Lung (tissue), 12 donors: ENCODE measurements around the gene LMTK2. TPM values are rescaled to one million over a fixed set of nuclear protein-coding genes. Genes with fewer than 3 reads are reported as not detected.

Experiments used
- ATAC-seq: fragments of 200-7000 bp; cut with Tn5 transposase; one replicate; pipeline ENCODE4 v1.9.1; 2020; ENCODE audit warnings: moderate number of reproducible peaks; ENCODE audit not compliant: insufficient read depth, low FRiP score
- DNase-seq, 3 donors: peaks; one replicate each; pipeline ENCODE4 v3.0.0-alpha.2; 2013 to 2017
- H3K27ac ChIP-seq, 2 donors: one replicate each; pipeline ENCODE4 v1.5.1; 2013; ENCODE audit warnings: mild to moderate bottlenecking in 2 of 2, moderate library complexity in 2 of 2, control low read depth in 1 of 2, inconsistent platforms in 1 of 2, low read depth in 1 of 2, low read length in 1 of 2
- H3K27me3 ChIP-seq, 3 donors: one replicate each; pipeline ENCODE4 v1.5.1; 2013; ENCODE audit warnings: low read length in 2 of 3; ENCODE audit not compliant: control insufficient read depth in 3 of 3, insufficient read depth in 3 of 3
- H3K36me3 ChIP-seq, 4 donors: one replicate each; pipeline ENCODE4 v1.5.1; 2013; ENCODE audit warnings: low read length in 4 of 4, mild to moderate bottlenecking in 1 of 4, moderate library complexity in 1 of 4; ENCODE audit not compliant: control insufficient read depth in 4 of 4, insufficient read depth in 4 of 4
- H3K4me1 ChIP-seq, 5 donors: one replicate each; pipeline ENCODE4 v1.5.1; 2013; ENCODE audit warnings: low read length in 5 of 5, mild to moderate bottlenecking in 2 of 5, moderate library complexity in 1 of 5; ENCODE audit not compliant: control insufficient read depth in 5 of 5, insufficient read depth in 5 of 5
- H3K4me3 ChIP-seq: one replicate; pipeline ENCODE4 v1.5.1; 2013; ENCODE audit warnings: mild to moderate bottlenecking, control low read depth, moderate library complexity
- H3K9ac ChIP-seq, 2 donors: one replicate each; pipeline ENCODE4 v1.5.1; 2013; ENCODE audit warnings: low read length in 2 of 2, control low read depth in 1 of 2; ENCODE audit not compliant: insufficient read depth in 1 of 2
- H3K9me3 ChIP-seq, 4 donors: one replicate each; pipeline ENCODE4 v1.5.1; 2013; ENCODE audit warnings: low read length in 3 of 4, mild to moderate bottlenecking in 1 of 4, moderate library complexity in 1 of 4; ENCODE audit not compliant: control insufficient read depth in 4 of 4, insufficient read depth in 3 of 4
- CTCF ChIP-seq: IDR thresholded peaks from 2 replicates; pipeline ENCODE4 v1.5.1; 2012; ENCODE audit warnings: mild to moderate bottlenecking; ENCODE audit errors: control extremely low read depth, extremely low read depth
- WGBS, 2 donors: extraction: QIAGEN DNeasy Blood & Tissue Kit; methylation state at CpG; one replicate each; pipeline ENCODE4 v1.1.7; 2013; 5-methylcytosine and 5-hydroxymethylcytosine counted together
- polyA plus RNA-seq, 2 donors: library from polyadenylated mRNA; stranded (reverse); fragments of 200-250 nt; gene quantifications; one replicate each; pipeline ENCODE4 v1.2.1, GENCODE V29; 2013
- total RNA-seq, 2 donors: library from RNA; depleted of rRNA in 1 of 2; stranded (reverse); fragments of >200 nt in 1 of 2; gene quantifications; one replicate each; pipeline ENCODE4 v1.2.1, GENCODE V29; 2014 to 2021
- donor health status: control.
- donor health status: control.
- donor health status: Bipolar disorder and iron deficiency.
- donor health status: healthy.
- donor health status: DM: yes; HTN: yes; CAD: no.

LMTK2 gene
- total and polyA plus RNA-seq, 4 donors: 6.6 to 25.8 (median 15.7) TPM

- Histone ChIP-seq H3K27me3 (no peaks in the 10 kb centered on the region), H3K9me3 (peaks cover 0 to 3% (median 1%) of the 10 kb centered on the region in 4 donors), H3K36me3 (peaks cover 7 to 17% (median 11%) of the 10 kb centered on the region in 4 donors), H3K9ac (no peak overlapping the region), H3K4me3 (no peak overlapping the region), H3K4me1 (no peaks in the 10 kb centered on the region), H3K27ac (no peak overlapping the region)
- no peak for TF ChIP-seq CTCF
- DNase-seq: no peak
- 88 to 93% methylated on average over 5 of the region's 5 CpGs for WGBS, 2 donors
- no peak for ATAC-seq
Observed at GRCh38 chr7:98148607-98149006, 41.9 kb downstream of the LMTK2 start.

- H3K9me3 ChIP-seq: peaks cover 0 to 3% (median 1%) of the 10 kb centered on the region in 4 donors
- TF ChIP-seq CTCF: no peak
- no peak overlapping the region for H3K27ac ChIP-seq
- H3K4me3 ChIP-seq: no peak overlapping the region
- 97% methylated on average over 6 of the region's 6 CpGs for WGBS, 2 donors
- no peaks in the 10 kb centered on the region for H3K4me1 ChIP-seq
- H3K9ac ChIP-seq: no peak overlapping the region
- H3K36me3 ChIP-seq: peaks cover 7 to 17% (median 11%) of the 10 kb centered on the region in 4 donors
- DNase-seq (no peak), ATAC-seq (no peak)
- H3K27me3 ChIP-seq: no peaks in the 10 kb centered on the region
Observed at GRCh38 chr7:98149116-98149692, 42.5 kb downstream of the LMTK2 start.

GRCh38 chr7:98151884-98152283 is 45.2 kb downstream of the LMTK2 start:
- no peaks in the 10 kb centered on the region for H3K4me1 ChIP-seq
- no peak for TF ChIP-seq CTCF
- 95 to 97% methylated on average over 5 of the region's 5 CpGs for WGBS, 2 donors
- peaks cover 12 to 27% (median 16%) of the 10 kb centered on the region in 4 donors for H3K36me3 ChIP-seq
- H3K4me3 ChIP-seq: no peak overlapping the region
- H3K27me3 ChIP-seq: no peaks in the 10 kb centered on the region
- no peak for ATAC-seq
- no peak overlapping the region for H3K9ac ChIP-seq
- H3K9me3 ChIP-seq: no peaks in the 10 kb centered on the region
- no peak for DNase-seq
- H3K27ac ChIP-seq: no peak overlapping the region

GRCh38 chr7:98156700-98157099 is 50.0 kb downstream of the LMTK2 start:
- TF ChIP-seq CTCF: no peak
- WGBS, 2 donors: 98 to 99% methylated on average over 5 of the region's 5 CpGs
- Histone ChIP-seq H3K9ac (no peak overlapping the region), H3K9me3 (no peaks in the 10 kb centered on the region), H3K36me3 (peaks cover 9 to 23% (median 16%) of the 10 kb centered on the region in 4 donors), H3K4me3 (no peak overlapping the region), H3K4me1 (no peaks in the 10 kb centered on the region), H3K27ac (no peak overlapping the region), H3K27me3 (no peaks in the 10 kb centered on the region)
- ATAC-seq (no peak), DNase-seq (no peak)
